ENCODE measurements around the gene CEP44.
A peak's percentile ranks its signal among the peaks of the same experiment; 100 is the strongest.
"Not testable (repeated sequence)": the region's sequence is repeated elsewhere in the genome, so short reads cannot be mapped to it uniquely, and the experiment has no call there.

The CEP44 gene

GRCh38 chr4:174324725-174325124 is 41.0 kb downstream of the CEP44 start:
- peak; percentile 83 for DNase-seq (ENCODE audit: low read depth)

- peak; percentile 70 for DNase-seq (ENCODE audit: low read depth)
Measured at GRCh38 chr4:174332741-174333493, 49.2 kb downstream of the CEP44 start.

- no peak for DNase-seq (ENCODE audit: low read depth)
Measured at GRCh38 chr4:174334628-174335027, 50.9 kb downstream of the CEP44 start.

- no peak for DNase-seq (ENCODE audit: low read depth)
Measured at GRCh38 chr4:174340714-174341113, 57.0 kb downstream of the CEP44 start.

- DNase-seq (ENCODE audit: low read depth), result no peak
Measured at GRCh38 chr4:174349156-174349555, 65.4 kb downstream of the CEP44 start.

- DNase-seq (ENCODE audit: low read depth), result no peak
Measured at GRCh38 chr4:174352061-174352819, 68.5 kb downstream of the CEP44 start.

- no peak for DNase-seq (ENCODE audit: low read depth)
Measured at GRCh38 chr4:174357321-174357720, 73.6 kb downstream of the CEP44 start.

- DNase-seq (ENCODE audit: low read depth), result no peak
Measured at GRCh38 chr4:174358410-174358809, 74.7 kb downstream of the CEP44 start.

- peak; percentile 50 for DNase-seq (ENCODE audit: low read depth)
Measured at GRCh38 chr4:174358829-174359228, 75.1 kb downstream of the CEP44 start.

- DNase-seq (ENCODE audit: low read depth), result no peak
Measured at GRCh38 chr4:174362340-174362739, 78.6 kb downstream of the CEP44 start.

GRCh38 chr4:174363782-174364181 is 80.1 kb downstream of the CEP44 start:
- DNase-seq (ENCODE audit: low read depth), result not testable (repeated sequence)

- peak; percentile 37 for DNase-seq (ENCODE audit: low read depth)
Measured at GRCh38 chr4:174365018-174365587, 81.4 kb downstream of the CEP44 start.

GRCh38 chr4:174369985-174370384 is 86.3 kb downstream of the CEP44 start:
- no peak for DNase-seq (ENCODE audit: low read depth)

GRCh38 chr4:174373821-174374220 is 90.1 kb downstream of the CEP44 start:
- no peak for DNase-seq (ENCODE audit: low read depth)

GRCh38 chr4:174375422-174375821 is 91.7 kb downstream of the CEP44 start:
- DNase-seq (ENCODE audit: low read depth), result peak; percentile 33

- DNase-seq (ENCODE audit: low read depth), result peak; percentile 78
Measured at GRCh38 chr4:174377613-174378012, 93.9 kb downstream of the CEP44 start.

- DNase-seq (ENCODE audit: low read depth), result no peak
Measured at GRCh38 chr4:174378951-174379350, 95.2 kb downstream of the CEP44 start.

- DNase-seq (ENCODE audit: low read depth), result not testable (repeated sequence)
Measured at GRCh38 chr4:174380206-174380605, 96.5 kb downstream of the CEP44 start.

- no peak for DNase-seq (ENCODE audit: low read depth)
Measured at GRCh38 chr4:174380699-174381439, 97.2 kb downstream of the CEP44 start.

GRCh38 chr4:174381440-174381800 is 97.7 kb downstream of the CEP44 start:
- no peak for DNase-seq (ENCODE audit: low read depth)
